A673 (cell line): ENCODE data around the gene GID4. TPM values are rescaled to one million over a fixed set of nuclear protein-coding genes. Genes with fewer than 3 reads are reported as not detected.

Experiments used
- Bru-seq: library from RNA; stranded (reverse); fragments of 400-500 nt; gene quantifications from one replicate; lab custom pipeline; 2021; lab: Mats Ljungman, UMichigan
- BruChase-seq, 2 experiments: library from RNA; stranded (reverse); fragments of 400-500 nt; gene quantifications; one replicate each; lab custom pipeline; 2021; lab: Mats Ljungman, UMichigan
- BruUV-seq: library from RNA; stranded (reverse); fragments of 400-500 nt; replicated peaks from 2 replicates; lab custom pipeline; 2021; lab: Mats Ljungman, UMichigan
- CTCF ChIA-PET: fragments of 300-600 bp; sonication (Branson Sonifier 250); formaldehyde crosslinking; loops from one replicate; lab custom pipeline; 2022; ENCODE audit warnings: antibody characterized with exemption; lab: Charles Lee
- POLR2A ChIA-PET: fragments of 300-600 bp; sonication (Branson Sonifier 250); formaldehyde crosslinking; loops from one replicate; lab custom pipeline; 2022; ENCODE audit warnings: antibody characterized with exemption; ENCODE audit not compliant: low non-redundant PET; lab: Charles Lee
- DNase-seq: peaks from one replicate; pipeline ENCODE4 v3.0.0-alpha.2; 2015; ENCODE audit warnings: low spot score
- H3K27ac ChIP-seq: fragments of 200-600 bp; sonication (generic); 2 replicates; pipeline ENCODE4 v1.5.1; 2016; ENCODE audit warnings: mixed run types, low read depth, mild to moderate bottlenecking, mixed read lengths, antibody characterized with exemption, low read length; ENCODE audit not compliant: poor library complexity, severe bottlenecking
- H3K27me3 ChIP-seq: fragments of 200-600 bp; sonication (generic); replicated peaks from 2 replicates; pipeline ENCODE4 v1.6.1; 2017; ENCODE audit warnings: mixed run types, low read depth, mild to moderate bottlenecking, mixed read lengths, antibody characterized with exemption, low read length; ENCODE audit not compliant: insufficient read depth, poor library complexity
- H3K36me3 ChIP-seq: fragments of 200-600 bp; sonication (generic); 2 replicates; pipeline ENCODE4 v1.6.1; 2016; ENCODE audit warnings: mixed run types, mild to moderate bottlenecking, mixed read lengths, antibody characterized with exemption, low read length; ENCODE audit not compliant: insufficient read depth, poor library complexity, severe bottlenecking
- H3K4me1 ChIP-seq: fragments of 200-600 bp; sonication (generic); 2 replicates; pipeline ENCODE4 v1.6.1; 2017; ENCODE audit warnings: mixed run types, mild to moderate bottlenecking, mixed read lengths, antibody characterized with exemption, low read length; ENCODE audit not compliant: insufficient read depth, poor library complexity, severe bottlenecking
- H3K4me3 ChIP-seq: fragments of 200-600 bp; sonication (generic); 2 replicates; pipeline ENCODE4 v1.5.1; 2016; ENCODE audit warnings: low read depth, mixed run types, mild to moderate bottlenecking, mixed read lengths, low read length; ENCODE audit not compliant: poor library complexity, severe bottlenecking
- H3K9me3 ChIP-seq: fragments of 200-600 bp; sonication (generic); 2 replicates; pipeline ENCODE4 v1.6.1; 2016; ENCODE audit warnings: mixed run types, low read depth, mild to moderate bottlenecking, mixed read lengths, antibody characterized with exemption, low read length; ENCODE audit not compliant: poor library complexity, severe bottlenecking
- EZH2 ChIP-seq: fragments of 200-600 bp; sonication (generic); IDR thresholded peaks from 2 replicates; pipeline ENCODE4 v1.6.1; 2017; ENCODE audit warnings: borderline replicate concordance, low read depth, mild to moderate bottlenecking, mixed read lengths, antibody characterized with exemption, low read length; ENCODE audit not compliant: poor library complexity, severe bottlenecking
- intact Hi-C: fragments of 100-400 bp; cut with micrococcal nuclease; formaldehyde crosslinking; loops from one replicate; pipeline ENCODE4 v1.10.0; 2022; ENCODE audit not compliant: unreplicated experiment
- long read RNA-seq: library from polyadenylated mRNA; stranded (forward); transcript quantifications from one replicate; pipeline ENCODE4 v2.0.0, GENCODE V29; 2022
- total RNA-seq: library from RNA; stranded (reverse); gene quantifications from 2 replicates; pipeline ENCODE4 v1.2.3, GENCODE V29; 2021
- TF ChIP-seq, protein P1 (sequence below): fragments of 300-800, 200-600 bp; sonication (generic); conservative IDR thresholded peaks from 2 replicates; pipeline ENCODE4 v1.5.1; 2017; ENCODE audit warnings: low read depth, mild to moderate bottlenecking, antibody characterized with exemption, low read length, moderate library complexity, mixed read lengths

Gene GID4
- total RNA-seq (14.0 and 16.5 TPM in 2 replicates), Bru-seq, nascent RNA (percentile 63 among the genes with signal in this experiment), BruChase-seq, experiment 1, labeled RNA remaining after a 2-hour chase (percentile 73 among the genes with signal in this experiment), BruChase-seq, experiment 2, labeled RNA remaining after a 6-hour chase (percentile 63 among the genes with signal in this experiment)
- long read RNA-seq, full-length matches to known transcripts: 11 of 15 reads
- long read RNA-seq, partial matches to known transcripts: 2 of 15 reads
- long read RNA-seq, other reads (novel, unspliced or antisense): 2 of 15 reads

DNA sequence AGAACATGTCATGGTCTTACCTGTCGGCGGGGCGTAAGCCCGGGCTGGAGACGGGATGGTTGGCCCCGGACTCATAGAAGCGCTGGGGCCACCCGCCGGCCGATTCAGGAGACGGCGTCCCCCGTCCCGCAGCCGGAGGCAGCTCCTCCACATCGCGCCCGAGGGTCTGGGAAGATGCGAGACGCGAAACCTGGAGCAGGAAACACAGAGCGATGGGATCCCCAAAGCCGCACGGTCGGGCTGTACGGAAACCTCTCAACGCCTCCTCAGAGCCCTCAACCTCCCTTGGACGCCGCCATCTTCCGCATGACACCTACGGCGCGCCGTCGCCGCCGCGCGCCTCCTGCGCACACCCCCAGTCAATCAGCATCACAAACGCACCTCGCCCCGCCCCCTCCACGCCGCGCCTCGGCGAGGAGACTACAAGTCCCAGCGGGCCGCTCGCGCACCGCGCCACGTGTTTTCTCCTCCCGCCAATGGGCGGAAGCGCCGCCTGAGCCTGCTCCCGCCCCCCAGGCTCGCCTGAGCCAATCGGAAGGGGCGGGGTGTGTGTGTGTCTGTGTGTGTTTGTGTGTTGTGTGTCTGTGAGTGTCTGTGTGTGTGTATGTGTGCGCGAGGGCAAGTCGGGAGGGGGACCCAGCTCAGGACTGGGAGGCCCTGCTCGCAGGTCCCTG lies at the start of gene GID4, which contains the start of gene ATPAF2:
TSS of gene GID4 (plus strand) at position 548 of the 674 bp plus-strand sequence. CDS start at position 605, 57 bp downstream.
TSS of gene ATPAF2 (minus strand) at position 308 of the 674 bp plus-strand sequence. CDS start at position 153, 155 bp downstream.
- TF ChIP-seq EZH2: no peak
- TF ChIP-seq, protein P1, sequence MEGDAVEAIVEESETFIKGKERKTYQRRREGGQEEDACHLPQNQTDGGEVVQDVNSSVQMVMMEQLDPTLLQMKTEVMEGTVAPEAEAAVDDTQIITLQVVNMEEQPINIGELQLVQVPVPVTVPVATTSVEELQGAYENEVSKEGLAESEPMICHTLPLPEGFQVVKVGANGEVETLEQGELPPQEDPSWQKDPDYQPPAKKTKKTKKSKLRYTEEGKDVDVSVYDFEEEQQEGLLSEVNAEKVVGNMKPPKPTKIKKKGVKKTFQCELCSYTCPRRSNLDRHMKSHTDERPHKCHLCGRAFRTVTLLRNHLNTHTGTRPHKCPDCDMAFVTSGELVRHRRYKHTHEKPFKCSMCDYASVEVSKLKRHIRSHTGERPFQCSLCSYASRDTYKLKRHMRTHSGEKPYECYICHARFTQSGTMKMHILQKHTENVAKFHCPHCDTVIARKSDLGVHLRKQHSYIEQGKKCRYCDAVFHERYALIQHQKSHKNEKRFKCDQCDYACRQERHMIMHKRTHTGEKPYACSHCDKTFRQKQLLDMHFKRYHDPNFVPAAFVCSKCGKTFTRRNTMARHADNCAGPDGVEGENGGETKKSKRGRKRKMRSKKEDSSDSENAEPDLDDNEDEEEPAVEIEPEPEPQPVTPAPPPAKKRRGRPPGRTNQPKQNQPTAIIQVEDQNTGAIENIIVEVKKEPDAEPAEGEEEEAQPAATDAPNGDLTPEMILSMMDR: no peak
- peak within 1 kb of the TSS; percentile 80 for H3K4me3 ChIP-seq
- intact Hi-C loops: loop anchor here (5.0 to 10.0 kb wide), 2 partner anchors 544 to 682 kb away; partner anchors contain the start of gene RASD1
- CTCF ChIA-PET: no interaction called here
- BruUV-seq: no TSS peak
- DNase-seq: peak; percentile 100
- no peaks in the 10 kb centered on the region for H3K27me3 ChIP-seq
- no peaks in the 10 kb centered on the region for H3K36me3 ChIP-seq
- H3K9me3 ChIP-seq: no peaks in the 10 kb centered on the region
- POLR2A ChIA-PET: no interaction called here
- H3K4me1 ChIP-seq: no peaks in the 10 kb centered on the region
- H3K27ac ChIP-seq: peak within 1 kb of the TSS; percentile 80

DNA sequence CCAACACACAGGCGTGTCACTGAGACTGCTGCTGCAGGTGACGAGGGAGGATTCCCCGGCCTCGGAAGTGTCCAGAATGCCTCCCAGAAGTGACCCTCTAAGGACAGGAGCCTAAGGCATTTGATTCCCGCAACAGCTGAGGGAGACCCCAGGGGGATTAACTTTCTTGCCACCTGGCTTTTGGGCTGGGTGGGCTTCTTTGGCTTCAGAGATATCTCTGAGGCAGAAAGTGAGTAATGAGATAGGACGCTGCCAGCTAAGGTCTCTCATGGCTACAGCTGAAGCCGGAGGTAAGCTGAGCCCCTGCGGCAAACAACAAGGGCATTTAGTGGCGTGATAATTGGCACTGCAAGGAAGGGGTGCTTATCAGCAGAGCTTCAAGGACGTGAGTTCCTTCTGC lies 49.6 kb upstream of the GID4 start:
- Histone ChIP-seq H3K4me3 (no peak overlapping the region), H3K36me3 (no peaks in the 10 kb centered on the region), H3K27ac (no peak overlapping the region), H3K4me1 (no peaks in the 10 kb centered on the region), H3K27me3 (no peaks in the 10 kb centered on the region), H3K9me3 (no peaks in the 10 kb centered on the region)
- TF ChIP-seq, protein P1: no peak
- TF ChIP-seq EZH2: no peak
- ChIA-PET POLR2A (interaction anchor here (0.5 kb wide), 1 partner anchor 21 kb away, joined by 11 read pairs; no protein-coding TSS in a partner anchor), CTCF (no interaction called here)
- intact Hi-C loops: no loop called here
- no TSS peak for BruUV-seq
- no peak for DNase-seq

DNA sequence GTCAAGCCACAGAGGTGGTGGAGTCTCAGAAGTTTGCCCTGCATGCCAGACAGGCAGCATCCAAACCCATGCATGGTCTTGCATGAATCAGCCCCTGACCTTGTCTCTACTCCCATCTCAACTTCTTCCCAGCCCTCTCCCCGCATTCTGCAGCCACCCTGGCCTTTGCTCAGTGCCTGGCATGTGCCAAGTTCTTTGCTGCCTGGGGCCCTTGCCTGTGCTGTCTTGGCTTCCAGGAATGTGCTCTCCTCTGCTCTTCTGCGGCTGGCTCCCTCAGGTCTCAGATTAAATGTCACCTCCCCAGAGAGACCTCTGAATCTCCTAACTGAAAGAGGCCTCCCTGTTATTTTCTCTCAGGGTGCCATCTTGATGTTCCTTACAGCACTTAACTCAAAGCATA lies 48.9 kb upstream of the GID4 start:
- Histone ChIP-seq H3K4me1 (no peaks in the 10 kb centered on the region), H3K27ac (no peak overlapping the region), H3K4me3 (no peak overlapping the region), H3K9me3 (no peaks in the 10 kb centered on the region), H3K36me3 (no peaks in the 10 kb centered on the region), H3K27me3 (no peaks in the 10 kb centered on the region)
- BruUV-seq: no TSS peak
- intact Hi-C loops: no loop called here
- ChIA-PET CTCF (no interaction called here), POLR2A (no interaction called here)
- no peak for DNase-seq
- TF ChIP-seq EZH2: no peak
- TF ChIP-seq, protein P1: no peak
